Measurements from ENCODE around the gene ASF1B. TPM values are rescaled to one million over a fixed set of nuclear protein-coding genes. Genes with fewer than 3 reads are reported as not detected.
A peak's percentile ranks its signal among the peaks of the same experiment; 100 is the strongest.
"Not testable (repeated sequence)": the region's sequence is repeated elsewhere in the genome, so short reads cannot be mapped to it uniquely, and the experiment has no call there.

Gene ASF1B
- total RNA-seq, result 10 to 100 TPM; 62.6 to 73.7 TPM

DNA sequence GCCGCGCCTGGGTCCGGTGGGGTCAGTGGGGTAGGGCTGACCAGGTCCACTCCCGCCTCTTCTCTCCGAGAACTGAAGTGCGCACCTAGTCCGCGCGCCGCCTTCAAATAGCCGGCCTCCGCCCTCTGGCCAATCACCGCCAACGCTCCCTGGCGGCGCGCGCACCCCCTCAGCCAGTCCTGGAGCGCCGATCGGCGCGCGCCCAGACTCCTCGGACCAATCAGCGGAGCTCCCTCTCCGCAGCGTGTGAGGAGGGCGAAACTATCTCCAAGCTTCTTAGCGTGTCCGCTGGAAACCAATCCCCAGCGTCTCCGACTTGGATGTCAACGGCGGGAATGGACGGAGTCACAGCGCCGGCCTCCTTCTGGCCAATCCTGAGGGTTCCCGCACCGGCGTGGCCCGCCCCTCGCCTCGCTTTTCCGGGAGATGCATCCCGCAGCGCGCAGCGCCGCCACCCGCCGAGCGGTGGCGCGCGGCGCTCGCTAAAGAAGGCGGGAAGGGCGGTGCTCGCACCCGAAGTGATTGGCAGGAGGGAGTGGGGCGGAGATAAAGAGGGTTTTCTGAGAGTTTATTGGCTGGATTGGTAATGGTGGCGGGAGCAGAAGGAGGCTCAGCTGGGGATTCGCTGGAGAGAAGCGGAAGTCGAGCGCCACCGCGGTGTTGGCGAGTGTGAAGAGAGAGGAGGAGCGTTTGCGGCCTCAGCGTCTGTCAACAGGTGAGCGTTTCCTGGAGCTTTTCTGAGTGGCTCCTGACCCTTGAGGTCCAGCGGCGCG lies at the start of gene ASF1B:
Gene ASF1B (minus strand): TSS at position 81 of the 773 bp plus-strand sequence. CDS start 133 bp downstream, outside the sequence.
- peak within 1 kb of the TSS; percentile 81 for H3K4me3 Mint-ChIP-seq
- no peaks in the 10 kb centered on the region for H3K27me3 Mint-ChIP-seq
- peak within 1 kb of the TSS; percentile 88 for H3K27ac Mint-ChIP-seq
- H3K9me3 Mint-ChIP-seq, result no peaks in the 10 kb centered on the region
- ATAC-seq (replicated peaks), result peak; percentile 88
- peaks cover 23% of the 10 kb centered on the region for H3K36me3 Mint-ChIP-seq (ENCODE audit: low read depth)
- peaks cover 7% of the 10 kb centered on the region for H3K4me1 Mint-ChIP-seq

DNA sequence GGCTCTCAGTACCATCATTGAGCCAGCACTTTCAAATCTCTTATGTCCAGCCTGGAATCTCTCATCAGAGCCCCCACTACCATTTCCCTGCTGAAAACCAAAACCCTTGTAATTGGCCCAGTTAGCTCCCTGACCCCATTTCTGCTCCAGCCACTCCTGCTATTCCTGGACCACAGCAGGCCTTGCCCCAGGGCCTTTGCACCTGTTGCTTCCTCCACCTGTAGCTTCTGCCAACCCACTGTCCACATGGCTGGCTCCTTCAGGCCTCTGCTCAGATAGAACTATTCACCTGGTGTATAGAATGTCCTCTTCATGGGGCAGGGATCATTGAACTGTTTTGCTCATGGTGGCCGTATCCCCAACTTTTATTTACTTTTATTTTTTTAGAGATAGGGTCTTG lies 49.3 kb upstream of the ASF1B start:
- H3K36me3 Mint-ChIP-seq (ENCODE audit: low read depth); H3K4me3 Mint-ChIP-seq; H3K4me1 Mint-ChIP-seq; H3K9me3 Mint-ChIP-seq; H3K27me3 Mint-ChIP-seq; ATAC-seq (replicated peaks): not testable (repeated sequence)
- H3K27ac Mint-ChIP-seq, result peak overlapping the region; percentile 86

- Mint-ChIP-seq H3K36me3 (ENCODE audit: low read depth) (no peaks in the 10 kb centered on the region), H3K4me3 (no peak overlapping the region), H3K27me3 (no peaks in the 10 kb centered on the region), H3K9me3 (no peaks in the 10 kb centered on the region), H3K27ac (peak overlapping the region; percentile 86), H3K4me1 (peaks cover 4% of the 10 kb centered on the region)
- ATAC-seq (replicated peaks), result no peak
These were observed 48.8 kb upstream of the ASF1B start for GRCh38 chr19:14185158-14185557.

DNA sequence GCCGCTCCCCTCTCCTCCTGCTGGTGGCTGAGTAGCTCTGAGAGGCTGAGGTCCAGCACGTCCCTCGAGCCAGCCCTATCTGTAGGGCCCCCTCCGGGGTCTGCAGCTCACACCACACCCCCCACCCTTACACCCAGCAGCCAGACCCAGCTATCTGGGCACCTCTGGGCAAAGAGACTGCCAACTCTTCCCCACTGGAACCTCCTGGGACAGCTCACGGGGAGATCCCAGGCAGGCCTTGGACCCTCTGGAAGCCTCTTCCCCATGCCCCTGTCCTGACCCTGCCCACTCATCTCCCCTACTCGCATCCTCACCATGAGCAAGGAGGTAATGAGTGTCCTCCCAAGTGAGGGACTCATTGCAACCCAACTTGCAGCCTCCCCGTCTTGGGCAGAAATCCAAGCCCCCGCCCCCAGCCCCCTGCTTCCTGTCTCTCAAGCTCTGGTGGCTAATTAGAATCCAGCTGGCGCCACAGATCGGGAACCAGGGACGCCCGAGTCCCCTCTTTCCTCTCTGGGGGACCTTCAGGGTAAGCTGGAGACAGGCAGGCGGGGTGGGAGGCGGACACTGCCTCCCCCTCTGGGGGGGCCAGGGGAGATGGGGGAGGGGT lies 47.5 kb upstream of the ASF1B start:
- Mint-ChIP-seq H3K27ac (no peak overlapping the region), H3K4me3 (no peak overlapping the region), H3K36me3 (ENCODE audit: low read depth) (no peaks in the 10 kb centered on the region), H3K27me3 (no peaks in the 10 kb centered on the region), H3K9me3 (no peaks in the 10 kb centered on the region), H3K4me1 (peaks cover 4% of the 10 kb centered on the region)
- ATAC-seq (replicated peaks), result no peak

DNA sequence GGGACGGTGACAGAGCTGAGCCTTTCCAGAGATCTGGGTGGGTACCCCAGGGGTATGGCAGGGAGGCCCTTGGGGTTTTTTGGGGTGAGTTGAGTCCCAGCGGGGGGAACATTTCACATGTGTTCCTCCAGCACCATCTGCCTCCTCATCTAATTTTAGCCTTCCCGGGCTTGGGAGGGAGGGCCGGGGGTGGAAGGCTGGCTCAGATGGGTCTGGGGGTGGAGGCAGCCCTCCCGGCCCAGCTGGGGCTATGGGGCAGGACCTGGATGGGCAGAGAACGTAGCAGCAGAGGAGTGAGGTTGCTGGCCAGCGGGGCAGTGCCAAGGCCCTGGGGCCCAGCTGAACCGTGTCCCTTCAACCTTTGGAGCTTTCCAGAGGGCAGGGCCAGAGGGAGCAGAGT lies 46.1 kb upstream of the ASF1B start:
- no peaks in the 10 kb centered on the region for H3K9me3 Mint-ChIP-seq

GRCh38 chr19:14181906-14182305 lies 45.5 kb upstream of the ASF1B start:
- Mint-ChIP-seq H3K4me3 (no peak overlapping the region), H3K9me3 (no peaks in the 10 kb centered on the region), H3K27ac (no peak overlapping the region), H3K27me3 (no peaks in the 10 kb centered on the region), H3K4me1 (peaks cover 4% of the 10 kb centered on the region), H3K36me3 (ENCODE audit: low read depth) (peaks cover 4% of the 10 kb centered on the region)
- ATAC-seq (replicated peaks), result no peak

More for the DNA sequence above, 46.1 kb upstream of the ASF1B start:
- Mint-ChIP-seq H3K27me3 (no peaks in the 10 kb centered on the region), H3K4me1 (peaks cover 4% of the 10 kb centered on the region), H3K27ac (no peak overlapping the region), H3K36me3 (ENCODE audit: low read depth) (no peaks in the 10 kb centered on the region), H3K4me3 (no peak overlapping the region)
- ATAC-seq (replicated peaks), result no peak

DNA sequence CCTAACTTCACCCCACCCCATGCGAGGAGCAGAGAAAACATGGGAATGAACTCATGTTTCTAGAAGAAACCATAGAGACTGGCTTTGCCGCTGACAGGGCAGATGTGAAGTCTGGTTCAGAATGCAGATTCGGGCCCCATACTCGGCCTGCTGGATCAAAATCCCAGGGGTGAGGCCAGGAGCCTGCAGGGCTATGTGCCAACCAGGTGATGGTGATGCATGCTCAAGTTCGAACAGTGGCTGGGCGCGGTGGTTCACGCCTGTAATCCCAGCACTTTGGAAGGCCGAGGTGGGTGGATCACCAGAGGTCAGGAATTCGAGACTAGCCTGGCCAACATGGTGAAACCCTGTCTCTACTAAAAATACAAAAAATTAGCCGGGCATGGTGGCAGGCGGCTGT lies 44.8 kb upstream of the ASF1B start:
- H3K9me3 Mint-ChIP-seq; H3K27me3 Mint-ChIP-seq; H3K36me3 Mint-ChIP-seq (ENCODE audit: low read depth); H3K27ac Mint-ChIP-seq; ATAC-seq (replicated peaks); H3K4me1 Mint-ChIP-seq; H3K4me3 Mint-ChIP-seq: not testable (repeated sequence)

GRCh38 chr19:14177496-14178074 lies 41.2 kb upstream of the ASF1B start:
- peak overlapping the region; percentile 42 for H3K27ac Mint-ChIP-seq
- no peaks in the 10 kb centered on the region for H3K27me3 Mint-ChIP-seq
- H3K4me3 Mint-ChIP-seq, result no peak overlapping the region
- H3K9me3 Mint-ChIP-seq, result no peaks in the 10 kb centered on the region
- H3K36me3 Mint-ChIP-seq (ENCODE audit: low read depth), result peaks cover 25% of the 10 kb centered on the region
- peaks cover 7% of the 10 kb centered on the region for H3K4me1 Mint-ChIP-seq
- no peak for ATAC-seq (replicated peaks)

DNA sequence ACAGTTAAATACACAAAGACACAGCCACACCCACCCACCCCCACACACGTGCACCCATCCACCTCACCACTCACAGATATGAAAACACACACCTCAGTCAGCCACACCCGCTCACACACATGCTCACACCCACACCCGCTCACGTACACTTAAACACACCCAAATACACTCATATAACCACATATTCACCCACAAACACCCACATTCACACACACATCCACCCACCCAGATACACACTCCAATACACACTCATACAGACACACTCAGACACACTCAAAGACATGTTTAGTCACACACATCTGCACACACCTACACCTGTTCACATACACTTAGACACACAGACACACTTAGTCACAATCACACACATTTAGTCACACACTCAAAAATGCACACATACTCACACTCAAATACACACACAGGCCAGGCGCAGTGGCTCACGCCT lies 39.0 kb upstream of the ASF1B start:
- Mint-ChIP-seq H3K27me3 (no peaks in the 10 kb centered on the region), H3K4me1 (peaks cover 10% of the 10 kb centered on the region), H3K4me3 (no peak overlapping the region), H3K9me3 (no peaks in the 10 kb centered on the region), H3K36me3 (ENCODE audit: low read depth) (peaks cover 37% of the 10 kb centered on the region), H3K27ac (peak overlapping the region; percentile 43)
- ATAC-seq (replicated peaks), result no peak

- H3K36me3 Mint-ChIP-seq (ENCODE audit: low read depth), result peaks cover 42% of the 10 kb centered on the region
- no peak overlapping the region for H3K4me3 Mint-ChIP-seq
- H3K9me3 Mint-ChIP-seq, result no peaks in the 10 kb centered on the region
- no peaks in the 10 kb centered on the region for H3K27me3 Mint-ChIP-seq
- no peak for ATAC-seq (replicated peaks)
- H3K4me1 Mint-ChIP-seq, result peaks cover 14% of the 10 kb centered on the region
- H3K27ac Mint-ChIP-seq, result peak overlapping the region; percentile 43
These were observed 38.5 kb upstream of the ASF1B start for GRCh38 chr19:14174883-14175282.

DNA sequence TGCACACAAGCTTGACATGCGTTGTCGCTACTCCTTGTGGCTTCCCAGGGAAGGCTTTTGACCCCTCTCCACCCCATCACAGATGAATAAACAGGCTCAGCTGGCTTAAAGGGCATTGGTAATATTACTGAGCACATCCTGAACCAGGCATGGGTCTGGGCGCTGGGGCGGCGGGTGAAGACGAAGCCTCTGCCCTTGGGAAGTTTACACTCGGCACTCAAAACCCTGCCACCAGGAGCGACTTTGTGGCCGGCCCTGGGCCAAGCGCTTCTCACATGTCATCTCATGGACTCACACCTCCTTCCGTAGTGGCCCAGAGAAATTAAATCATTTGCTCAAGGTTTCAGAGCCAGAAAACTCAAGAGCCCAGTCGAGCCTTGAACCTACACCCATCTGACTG lies 32.6 kb upstream of the ASF1B start:
- Mint-ChIP-seq H3K4me1 (peaks cover 22% of the 10 kb centered on the region), H3K4me3 (no peak overlapping the region), H3K27ac (no peak overlapping the region), H3K27me3 (no peaks in the 10 kb centered on the region), H3K36me3 (ENCODE audit: low read depth) (peaks cover 25% of the 10 kb centered on the region), H3K9me3 (no peaks in the 10 kb centered on the region)
- ATAC-seq (replicated peaks), result no peak

DNA sequence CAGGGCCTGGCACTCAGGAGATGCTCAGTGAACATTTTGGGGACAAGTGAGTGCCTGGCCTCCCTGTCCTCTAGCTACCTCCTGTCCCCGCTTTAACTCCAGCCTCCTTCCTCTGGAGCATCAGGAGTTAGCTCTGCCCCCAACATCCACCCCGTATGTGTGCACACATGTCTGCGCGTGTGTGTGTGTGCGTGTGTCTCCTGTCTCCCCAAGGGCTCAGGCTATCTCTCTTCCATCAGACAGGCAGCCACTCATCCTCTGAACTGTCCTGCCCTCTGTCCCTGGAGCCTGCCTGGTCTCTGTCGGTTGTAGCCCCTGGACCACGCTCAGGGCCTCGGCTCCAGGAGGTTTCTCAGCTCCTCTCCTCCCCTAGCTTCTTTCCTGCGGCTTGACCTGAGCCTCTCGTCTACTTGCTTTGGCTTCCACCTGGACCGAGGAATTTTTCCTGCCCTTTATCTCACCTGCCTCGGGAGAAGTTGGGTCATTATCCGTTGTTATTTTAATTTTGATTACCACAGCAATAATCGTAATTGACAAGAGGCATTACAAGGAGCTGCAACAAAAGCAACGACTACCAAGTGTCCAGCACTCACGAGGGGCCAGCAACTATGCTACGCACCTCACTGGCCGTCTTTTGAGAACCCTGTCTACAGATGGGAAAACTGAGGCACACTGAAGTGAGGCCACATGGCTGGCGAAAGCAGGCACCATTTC lies 32.0 kb upstream of the ASF1B start:
- Mint-ChIP-seq H3K27ac (peak overlapping the region; percentile 27), H3K4me3 (no peak overlapping the region), H3K9me3 (no peaks in the 10 kb centered on the region), H3K27me3 (no peaks in the 10 kb centered on the region), H3K4me1 (peaks cover 22% of the 10 kb centered on the region), H3K36me3 (ENCODE audit: low read depth) (peaks cover 21% of the 10 kb centered on the region)
- ATAC-seq (replicated peaks), result peak; percentile 1

- Mint-ChIP-seq H3K4me3 (peak overlapping the region; percentile 79), H3K27me3 (no peaks in the 10 kb centered on the region), H3K27ac (peak overlapping the region; percentile 93), H3K36me3 (ENCODE audit: low read depth) (peaks cover 18% of the 10 kb centered on the region), H3K9me3 (no peaks in the 10 kb centered on the region), H3K4me1 (peaks cover 22% of the 10 kb centered on the region)
- peak; percentile 63 for ATAC-seq (replicated peaks)
These were observed 31.3 kb upstream of the ASF1B start for GRCh38 chr19:14167576-14168138.

DNA sequence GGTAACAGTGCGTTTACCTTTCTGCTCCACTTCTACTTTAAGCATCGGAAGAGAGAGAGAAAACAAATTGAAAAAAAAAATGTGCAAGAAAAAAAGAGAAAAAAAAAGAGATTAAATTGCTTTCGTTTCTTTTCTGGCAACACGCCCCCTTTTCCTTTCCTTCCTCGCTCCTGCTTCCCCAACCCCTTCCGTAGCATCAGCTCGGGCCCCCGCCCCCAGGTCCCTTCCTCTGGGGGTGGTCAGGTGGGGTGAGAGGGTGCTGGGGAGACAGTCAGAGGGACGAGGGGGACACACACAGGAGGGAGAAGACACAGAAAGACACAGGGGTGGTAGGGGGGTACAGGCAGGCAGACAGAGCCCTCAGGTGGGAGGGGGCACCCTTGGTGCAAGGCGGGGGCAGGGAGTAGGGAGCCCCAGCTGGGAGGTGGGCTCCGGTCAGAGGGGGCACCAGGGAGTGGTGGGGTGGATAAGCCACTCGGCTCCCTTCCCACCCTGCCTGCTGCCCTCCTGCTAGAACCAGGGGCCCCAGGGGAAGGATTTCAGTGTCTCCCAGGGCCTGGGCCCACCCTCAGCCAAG lies 30.7 kb upstream of the ASF1B start:
- H3K4me3 Mint-ChIP-seq, result peak overlapping the region; percentile 79
- ATAC-seq (replicated peaks), result peak; percentile 23

More for the DNA sequence above, 30.7 kb upstream of the ASF1B start:
- Mint-ChIP-seq H3K9me3 (no peaks in the 10 kb centered on the region), H3K36me3 (ENCODE audit: low read depth) (peaks cover 18% of the 10 kb centered on the region), H3K27me3 (no peaks in the 10 kb centered on the region), H3K27ac (peak overlapping the region; percentile 93), H3K4me1 (peaks cover 22% of the 10 kb centered on the region)

All from activated T-helper 17 cell treated with anti-CD3 and anti-CD28 coated beads, Interleukin-2, amount 50 U/mL, for 72 hours (primary cell).